Measurements from ENCODE around the gene BROX.
A peak's percentile ranks its signal among the peaks of the same experiment; 100 is the strongest.
"Not testable (repeated sequence)": the region's sequence is repeated elsewhere in the genome, so short reads cannot be mapped to it uniquely, and the experiment has no call there.

The BROX gene

GRCh38 chr1:222712253-222713090 is at the start of gene BROX, which contains the start of gene AIDA:
TSS of gene BROX (plus strand) at chr1:222712564. CDS start at chr1:222715700, 3,136 bp downstream.
TSS of gene AIDA (minus strand) at chr1:222712491. CDS start at chr1:222712317, 174 bp downstream.
- peak; percentile 91 for DNase-seq (ENCODE audit: low read depth, low spot score)

- DNase-seq (ENCODE audit: low read depth, low spot score), result no peak
Measured at GRCh38 chr1:222663431-222663934, 48.9 kb upstream of the BROX start.

- no peak for DNase-seq (ENCODE audit: low read depth, low spot score)
Measured at GRCh38 chr1:222665964-222666363, 46.4 kb upstream of the BROX start.

GRCh38 chr1:222668184-222668583 is 44.2 kb upstream of the BROX start:
- DNase-seq (ENCODE audit: low read depth, low spot score), result not testable (repeated sequence)

GRCh38 chr1:222669107-222669506 is 43.3 kb upstream of the BROX start:
- DNase-seq (ENCODE audit: low read depth, low spot score), result not testable (repeated sequence)

GRCh38 chr1:222670110-222670509 is 42.3 kb upstream of the BROX start:
- no peak for DNase-seq (ENCODE audit: low read depth, low spot score)

GRCh38 chr1:222680080-222680479 is 32.3 kb upstream of the BROX start:
- DNase-seq (ENCODE audit: low read depth, low spot score), result no peak

GRCh38 chr1:222691016-222691415 is 21.3 kb upstream of the BROX start:
- DNase-seq (ENCODE audit: low read depth, low spot score), result no peak

- no peak for DNase-seq (ENCODE audit: low read depth, low spot score)
Measured at GRCh38 chr1:222694927-222695326, 17.4 kb upstream of the BROX start.

- no peak for DNase-seq (ENCODE audit: low read depth, low spot score)
Measured at GRCh38 chr1:222696741-222697140, 15.6 kb upstream of the BROX start.

GRCh38 chr1:222697203-222697602 is 15.2 kb upstream of the BROX start:
- DNase-seq (ENCODE audit: low read depth, low spot score), result no peak

- DNase-seq (ENCODE audit: low read depth, low spot score), result no peak
Measured at GRCh38 chr1:222697826-222698225, 14.5 kb upstream of the BROX start.

GRCh38 chr1:222702210-222702609 is 10.2 kb upstream of the BROX start:
- DNase-seq (ENCODE audit: low read depth, low spot score), result no peak

GRCh38 chr1:222704260-222704659 is 8.1 kb upstream of the BROX start:
- no peak for DNase-seq (ENCODE audit: low read depth, low spot score)

GRCh38 chr1:222706815-222707214 is 5.5 kb upstream of the BROX start:
- DNase-seq (ENCODE audit: low read depth, low spot score), result no peak

- no peak for DNase-seq (ENCODE audit: low read depth, low spot score)
Measured at GRCh38 chr1:222709700-222710153, 2.6 kb upstream of the BROX start.

GRCh38 chr1:222711319-222712252 is 778 bp upstream of the BROX start:
- peak; percentile 75 for DNase-seq (ENCODE audit: low read depth, low spot score)

- peak; percentile 98 for DNase-seq (ENCODE audit: low read depth, low spot score)
Measured at GRCh38 chr1:222713091-222713961, 962 bp downstream of the BROX start.

- no peak for DNase-seq (ENCODE audit: low read depth, low spot score)
Measured at GRCh38 chr1:222716393-222716792, 4.0 kb downstream of the BROX start.

- no peak for DNase-seq (ENCODE audit: low read depth, low spot score)
Measured at GRCh38 chr1:222728746-222729145, 16.4 kb downstream of the BROX start.

GRCh38 chr1:222730866-222731265 is 18.5 kb downstream of the BROX start:
- DNase-seq (ENCODE audit: low read depth, low spot score), result no peak

Data from ELF-1 (cell line).